Hematopoietic multipotent progenitor cell treated with erythropoietin and hydrocortisone succinate and interleukin-3 and kit ligand, for 4 days (in vitro differentiated cells): ENCODE data around the gene HTR2C.
A peak's percentile ranks its signal among the peaks of the same experiment; 100 is the strongest.
"Not testable (repeated sequence)": the region's sequence is repeated elsewhere in the genome, so short reads cannot be mapped to it uniquely, and the experiment has no call there.

Source experiments
- DNase-seq: peaks from one replicate; pipeline ENCODE4 v3.0.0-alpha.2; 2015

HTR2C gene

GRCh38 chrX:114583646-114584374, at the start of gene HTR2C:
Gene HTR2C, plus strand, starts transcription at chrX:114584086. Its CDS starts 142,851 bp downstream, at chrX:114726937.
- DNase-seq = no peak

GRCh38 chrX:114580336-114580735, 3.5 kb upstream of the HTR2C start:
- peak; percentile 27 for DNase-seq

- peak; percentile 5 for DNase-seq
Observed at GRCh38 chrX:114581528-114582263, 2.2 kb upstream of the HTR2C start.

DNA sequence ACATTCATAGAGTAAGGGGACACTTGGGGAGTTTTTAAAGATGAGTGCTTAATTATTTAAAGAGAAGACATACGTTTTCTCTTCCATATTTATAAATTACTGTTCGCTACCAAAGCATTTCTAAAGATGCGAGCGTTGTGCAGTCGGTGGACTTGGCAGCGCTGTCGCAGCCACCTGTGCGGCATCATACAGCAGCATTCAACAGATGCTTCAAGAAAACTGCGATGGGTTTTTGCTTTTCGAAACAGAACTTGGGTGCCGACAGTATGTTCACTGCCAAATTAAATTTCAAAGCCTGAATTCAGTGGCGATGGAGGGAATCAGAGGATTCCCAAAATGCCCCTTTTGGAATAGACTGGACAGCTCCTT, 1.6 kb upstream of the HTR2C start:
- DNase-seq = no peak

GRCh38 chrX:114582698-114583395, 1.0 kb upstream of the HTR2C start:
- no peak for DNase-seq

DNA sequence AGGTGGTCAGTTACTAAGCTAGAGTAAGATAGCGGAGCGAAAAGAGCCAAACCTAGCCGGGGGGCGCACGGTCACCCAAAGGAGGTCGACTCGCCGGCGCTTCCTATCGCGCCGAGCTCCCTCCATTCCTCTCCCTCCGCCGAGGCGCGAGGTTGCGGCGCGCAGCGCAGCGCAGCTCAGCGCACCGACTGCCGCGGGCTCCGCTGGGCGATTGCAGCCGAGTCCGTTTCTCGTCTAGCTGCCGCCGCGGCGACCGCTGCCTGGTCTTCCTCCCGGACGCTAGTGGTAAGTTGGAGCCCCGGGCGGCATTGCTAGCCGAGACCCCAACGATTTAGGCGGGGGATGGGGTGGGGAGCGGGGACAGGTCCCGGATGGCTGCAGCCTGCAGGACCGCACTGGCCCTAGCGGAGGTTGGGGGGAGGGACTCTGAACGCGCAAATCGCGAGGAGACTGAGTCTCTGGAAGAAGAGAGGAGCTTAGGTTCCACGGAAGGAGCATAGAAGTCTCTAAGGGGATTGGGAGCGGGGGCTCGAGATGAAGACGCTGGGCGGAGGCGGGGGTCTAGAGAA, 573 bp downstream of the HTR2C start:
- DNase-seq = no peak

GRCh38 chrX:114584983-114585842, 1.3 kb downstream of the HTR2C start:
- no peak for DNase-seq

GRCh38 chrX:114591121-114591520, 7.2 kb downstream of the HTR2C start:
- no peak for DNase-seq

DNA sequence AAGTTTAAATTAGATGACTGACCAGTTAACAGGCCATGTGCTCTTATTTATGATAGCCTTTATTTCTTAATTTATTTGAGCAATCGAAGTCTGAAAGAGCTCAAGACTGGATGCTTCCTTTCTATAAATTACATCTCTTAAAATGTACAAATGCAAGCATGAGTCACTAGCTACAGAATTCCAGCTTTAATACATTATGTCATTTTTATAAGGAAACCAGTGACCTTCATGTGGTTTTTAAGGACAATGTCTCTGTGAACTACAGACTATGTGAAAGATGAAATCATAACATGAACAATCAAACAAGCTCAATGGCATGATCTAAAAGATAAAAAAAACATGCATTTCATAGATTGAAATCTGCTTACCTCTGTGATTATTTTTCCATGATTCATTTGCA, 15.4 kb downstream of the HTR2C start:
- DNase-seq = no peak

DNA sequence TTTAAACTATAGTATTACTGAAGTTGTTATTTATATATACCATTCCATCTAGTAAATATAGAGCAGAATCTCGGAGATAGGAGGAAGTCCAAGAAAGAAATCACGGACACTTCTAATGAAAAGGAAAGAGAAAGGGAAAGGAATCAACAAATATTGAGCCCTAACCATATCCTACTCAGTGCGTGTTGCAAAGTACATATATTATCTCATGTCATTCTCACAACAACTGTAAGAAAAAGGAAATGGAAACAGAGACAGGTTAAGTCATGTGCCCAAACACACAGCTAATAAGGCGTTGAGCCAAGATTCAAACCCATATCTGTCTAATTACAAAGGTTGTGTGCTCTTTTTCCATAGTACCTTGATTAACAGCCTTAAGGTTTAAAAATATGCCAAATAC, 16.0 kb downstream of the HTR2C start:
- DNase-seq = no peak

DNA sequence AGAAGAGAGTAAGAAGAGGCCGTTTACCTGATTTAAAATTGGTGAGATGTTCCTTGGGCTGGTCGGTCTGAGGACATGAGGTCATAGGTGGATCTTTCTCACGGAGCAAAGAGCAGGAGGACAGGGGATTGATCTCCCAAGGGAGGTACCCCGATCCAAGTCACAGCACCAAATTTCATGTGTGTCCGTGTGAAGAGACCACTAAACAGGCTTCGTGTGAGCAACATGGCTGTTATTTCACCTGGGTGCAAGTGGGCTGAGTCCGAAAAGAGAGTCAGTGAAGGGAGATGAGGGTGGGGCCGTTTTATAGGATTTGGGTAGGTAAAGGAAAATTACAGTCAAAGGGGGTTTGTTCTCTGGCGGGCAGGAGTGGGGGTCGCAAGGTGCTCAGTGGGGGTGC, 22.7 kb downstream of the HTR2C start:
- DNase-seq = not testable (repeated sequence)

- peak; percentile 57 for DNase-seq
Observed at GRCh38 chrX:114611018-114611619, 27.2 kb downstream of the HTR2C start.

GRCh38 chrX:114615765-114616164, 31.9 kb downstream of the HTR2C start:
- DNase-seq = no peak

- peak; percentile 32 for DNase-seq
Observed at GRCh38 chrX:114619874-114620273, 36.0 kb downstream of the HTR2C start.

GRCh38 chrX:114626323-114626722, 42.4 kb downstream of the HTR2C start:
- DNase-seq = peak; percentile 30

DNA sequence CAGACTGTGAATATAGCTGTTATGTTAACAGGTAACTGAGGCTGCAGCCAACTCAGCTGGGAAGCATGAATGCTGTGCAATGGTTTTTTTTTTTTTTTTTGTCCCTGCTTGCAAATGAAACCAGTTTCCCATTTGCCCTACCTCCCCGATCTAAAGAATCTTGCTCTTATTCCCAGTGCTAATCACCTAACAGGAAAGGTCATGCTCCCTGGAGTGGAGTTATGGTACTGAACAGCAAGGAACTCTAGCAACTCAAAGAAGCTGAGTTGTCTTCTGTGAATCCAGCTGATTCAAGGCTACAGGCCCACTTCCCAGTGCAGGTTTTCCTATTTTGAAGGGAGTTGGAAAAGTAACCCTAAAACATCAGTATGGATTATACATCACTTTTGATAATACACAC, 52.1 kb downstream of the HTR2C start:
- DNase-seq = no peak

DNA sequence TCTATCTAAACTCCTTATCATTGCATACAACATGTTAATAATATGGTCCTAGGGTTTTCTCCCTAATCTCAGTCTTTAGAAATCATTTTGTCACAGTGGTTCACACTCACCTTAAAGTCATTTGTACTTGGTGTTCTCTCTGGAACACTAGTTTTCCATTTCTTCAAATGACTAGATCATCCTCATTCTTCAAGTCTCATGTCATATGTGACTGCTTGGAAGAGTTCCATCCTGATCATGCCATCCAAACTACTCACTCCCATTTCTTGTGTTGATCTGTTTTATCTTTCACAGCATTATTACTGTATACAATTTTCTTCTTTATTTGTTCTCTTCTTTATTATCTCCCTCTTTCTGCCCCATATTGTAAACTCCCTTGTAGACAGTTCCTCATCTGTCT, 66.5 kb downstream of the HTR2C start:
- no peak for DNase-seq

DNA sequence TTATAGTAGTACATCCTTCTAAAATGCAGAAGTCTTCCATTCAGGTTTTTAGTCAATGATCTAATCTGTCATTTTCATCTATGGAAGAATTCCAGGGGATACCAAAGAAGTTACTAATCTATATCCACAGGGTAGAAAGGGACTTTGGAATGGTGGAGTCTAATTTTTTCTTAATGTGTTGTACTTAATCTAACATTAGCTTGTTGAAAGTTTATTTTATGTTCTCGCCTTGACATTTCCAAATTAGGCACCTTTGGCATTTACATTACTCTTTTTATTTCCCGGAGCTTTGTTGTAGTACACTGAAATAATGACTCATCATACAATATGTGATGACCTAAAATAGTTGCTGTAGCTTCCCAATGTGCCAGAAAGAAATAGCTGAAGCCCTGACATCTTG, 91.5 kb downstream of the HTR2C start:
- DNase-seq = no peak

DNA sequence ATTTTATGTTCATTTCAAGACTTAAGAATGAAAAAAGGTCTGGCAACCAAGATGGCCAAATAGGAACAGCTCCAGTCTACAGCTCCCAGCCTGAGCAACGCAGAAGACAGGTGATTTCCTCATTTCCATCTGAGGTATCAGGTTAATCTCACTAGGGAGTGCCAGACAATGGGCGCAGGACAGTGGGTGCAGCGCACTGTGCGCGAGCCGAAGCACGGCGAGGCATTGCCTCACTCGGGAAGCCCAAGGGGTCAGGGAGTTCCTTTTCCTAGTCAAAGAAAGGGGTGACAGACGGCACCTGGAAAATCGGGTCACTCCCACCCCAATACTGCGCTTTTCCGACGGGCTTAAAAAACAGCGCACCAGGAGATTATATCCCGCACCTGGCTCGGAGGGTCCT, 116.6 kb downstream of the HTR2C start:
- DNase-seq = not testable (repeated sequence)

- no peak for DNase-seq
Observed at GRCh38 chrX:114709406-114709805, 125.5 kb downstream of the HTR2C start.

DNA sequence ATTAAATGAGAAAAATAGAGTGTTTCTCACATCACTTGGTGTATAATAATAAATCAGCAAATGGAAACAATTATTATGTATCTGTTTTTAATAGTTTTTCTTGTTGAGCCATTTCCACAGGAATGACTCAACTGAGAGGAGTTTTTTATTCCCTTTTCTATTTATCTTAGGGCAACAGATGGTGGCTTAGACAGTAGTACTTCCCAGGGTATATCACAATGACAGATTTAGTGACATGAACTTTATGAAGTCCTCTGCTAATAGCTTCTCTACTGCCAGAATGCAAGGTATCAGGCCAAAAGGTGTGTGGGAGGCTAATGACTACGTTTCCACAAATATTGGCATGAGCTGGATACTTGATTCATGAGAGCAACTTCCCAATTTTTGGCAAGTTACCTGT, 126.7 kb downstream of the HTR2C start:
- no peak for DNase-seq

- no peak for DNase-seq
Observed at GRCh38 chrX:114712466-114712865, 128.6 kb downstream of the HTR2C start.
